HG03159 (cell line): ENCODE results near the gene STK32B.
"Not testable (repeated sequence)": the region's sequence is repeated elsewhere in the genome, so short reads cannot be mapped to it uniquely, and the experiment has no call there.

ENCODE experiments used
- ATAC-seq: cut with Tn5 transposase; IDR thresholded peaks from one replicate; pipeline ENCODE4 v1.9.1; 2021; ENCODE audit warnings: mild to moderate bottlenecking, moderate library complexity; ENCODE audit not compliant: unreplicated experiment

STK32B gene

DNA sequence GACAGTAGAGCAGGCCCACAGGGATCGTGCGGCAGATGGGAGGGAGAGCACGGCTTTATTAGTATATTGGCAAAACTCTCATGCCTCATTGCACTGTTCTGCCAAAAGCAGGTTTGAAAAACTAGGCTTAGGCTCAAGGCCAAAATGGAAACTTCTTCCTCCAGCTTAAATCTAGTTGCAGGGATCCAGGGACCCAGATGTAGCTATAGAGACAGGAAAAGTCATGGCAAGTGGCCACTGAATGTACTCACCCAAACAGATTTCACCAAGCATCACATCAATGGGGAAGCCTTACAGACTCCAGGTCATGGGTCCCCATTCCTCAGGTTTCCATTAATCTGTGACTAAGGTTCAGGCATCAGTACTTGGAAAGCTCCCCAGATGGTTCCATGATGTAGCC, 149.2 kb downstream of the STK32B start:
- ATAC-seq, result no peak

DNA sequence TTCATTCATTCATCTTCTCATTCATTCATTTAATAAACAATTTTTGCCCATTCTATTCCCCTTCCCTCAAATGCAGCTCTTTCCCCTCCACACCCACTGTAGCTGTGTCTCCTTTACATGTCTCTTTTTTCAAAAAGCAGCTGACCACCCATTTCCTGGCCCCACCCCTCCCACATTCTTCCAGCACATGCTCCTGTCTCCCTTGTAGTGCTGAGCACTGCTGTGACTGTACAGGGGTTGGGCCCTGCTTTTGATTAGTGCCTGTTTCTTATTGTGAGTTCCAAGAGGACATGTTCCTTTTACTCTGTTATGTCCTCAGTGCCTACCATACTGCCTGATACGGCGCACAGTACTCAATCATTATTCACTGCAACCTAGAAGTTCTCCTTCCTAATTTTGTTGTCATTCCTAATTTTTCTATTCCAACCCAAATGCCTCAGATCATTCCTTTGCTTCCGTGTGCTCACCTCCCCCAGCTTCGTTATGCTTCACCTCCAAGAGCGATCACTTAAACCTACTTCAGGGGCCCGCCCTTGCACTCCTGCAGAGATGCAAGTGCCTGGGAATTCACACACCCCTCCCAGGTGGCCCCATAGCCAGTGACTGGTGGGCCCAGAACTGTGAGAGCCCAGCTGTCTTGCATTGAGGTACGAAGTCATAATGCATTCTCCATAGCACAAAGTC, 152.2 kb downstream of the STK32B start:
- ATAC-seq, result no peak

DNA sequence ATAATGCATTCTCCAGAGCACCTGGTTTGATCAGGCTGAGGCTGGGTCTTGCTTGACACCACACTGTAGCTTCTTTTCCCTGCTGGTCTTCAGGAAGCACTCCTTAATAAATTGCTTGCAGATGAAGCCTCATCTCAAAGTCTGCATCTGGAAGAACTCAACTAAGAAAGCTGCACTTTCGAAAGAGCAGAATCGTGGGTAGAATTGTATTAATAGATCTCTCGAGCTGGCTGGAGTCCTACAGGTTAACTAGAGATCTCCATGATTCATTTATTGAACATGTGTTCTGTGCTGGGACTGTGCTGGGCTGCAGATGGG, 152.7 kb downstream of the STK32B start:
- no peak for ATAC-seq

DNA sequence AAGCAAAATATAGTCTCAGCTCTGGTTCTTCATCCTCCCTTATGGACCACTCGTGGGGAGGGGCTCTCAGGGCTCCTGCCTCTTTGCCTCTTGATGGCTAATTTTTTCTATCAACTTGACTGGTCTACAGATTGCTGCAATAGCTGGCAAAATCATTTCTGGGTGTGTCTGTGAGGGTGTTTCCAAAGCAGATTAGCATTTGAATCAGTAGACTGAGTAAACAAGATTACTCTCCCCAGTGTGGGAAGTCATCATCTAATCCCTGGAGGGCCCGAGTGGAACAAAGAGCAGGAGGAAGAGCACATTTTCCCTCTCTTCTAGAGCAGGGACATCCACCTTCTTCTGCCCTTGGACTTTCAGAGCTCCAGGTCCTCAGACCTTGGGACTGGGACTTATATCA, 153.5 kb downstream of the STK32B start:
- ATAC-seq, result no peak

DNA sequence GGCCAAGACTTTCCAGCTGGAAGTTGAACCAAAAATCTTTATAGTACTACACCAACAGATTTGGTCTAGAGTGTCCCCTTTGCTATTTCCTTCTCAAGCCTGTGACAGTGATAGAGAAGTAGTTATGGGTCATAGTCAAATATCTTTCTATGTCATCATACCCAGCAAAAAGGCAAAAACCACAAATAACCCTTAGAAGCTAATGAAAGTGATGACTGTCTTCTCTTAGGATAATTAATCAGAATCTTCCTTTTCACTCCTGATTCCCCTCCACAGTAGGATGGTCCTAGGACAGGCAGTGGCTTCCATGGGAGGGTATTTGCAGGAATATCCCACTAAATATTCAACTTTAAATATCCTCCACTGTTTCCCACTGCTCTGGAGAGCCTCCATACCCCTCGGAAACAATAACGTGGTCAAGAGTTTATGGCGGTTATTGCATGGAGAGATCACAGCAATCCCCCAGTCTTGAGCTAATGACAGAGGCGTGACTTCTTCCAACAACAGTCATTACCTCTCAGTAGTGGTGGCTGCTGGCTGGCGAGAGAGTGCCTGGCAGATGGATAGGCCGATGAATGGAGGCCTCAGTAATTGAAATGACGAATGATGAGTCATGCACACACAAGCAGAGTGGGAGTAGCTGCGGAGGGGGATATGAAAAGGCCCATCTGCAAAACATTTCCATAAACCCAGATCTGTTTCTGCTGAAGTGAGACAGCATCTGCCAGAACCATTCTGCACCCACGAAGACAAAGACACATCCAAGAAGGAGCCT, 154.9 kb downstream of the STK32B start:
- ATAC-seq, result no peak

DNA sequence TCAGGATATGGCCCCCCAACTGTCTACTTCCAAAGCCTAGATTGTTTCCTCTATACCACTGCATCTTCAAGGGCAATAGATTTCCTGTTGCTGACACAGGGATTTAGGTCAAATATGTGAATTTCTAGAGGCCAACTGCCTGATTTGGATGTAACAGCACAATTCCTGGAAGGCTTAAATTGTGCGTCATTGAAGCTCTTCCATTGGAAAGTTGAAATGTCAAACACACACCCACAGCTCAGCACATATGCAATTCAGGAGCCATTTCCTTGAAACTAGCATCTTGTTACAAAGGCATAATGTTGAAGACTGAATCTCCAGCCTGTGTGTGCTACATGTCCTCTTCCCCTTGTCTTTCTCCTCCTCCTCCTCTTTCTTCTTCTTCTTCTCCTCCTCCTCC, 158.6 kb downstream of the STK32B start:
- ATAC-seq, result no peak

DNA sequence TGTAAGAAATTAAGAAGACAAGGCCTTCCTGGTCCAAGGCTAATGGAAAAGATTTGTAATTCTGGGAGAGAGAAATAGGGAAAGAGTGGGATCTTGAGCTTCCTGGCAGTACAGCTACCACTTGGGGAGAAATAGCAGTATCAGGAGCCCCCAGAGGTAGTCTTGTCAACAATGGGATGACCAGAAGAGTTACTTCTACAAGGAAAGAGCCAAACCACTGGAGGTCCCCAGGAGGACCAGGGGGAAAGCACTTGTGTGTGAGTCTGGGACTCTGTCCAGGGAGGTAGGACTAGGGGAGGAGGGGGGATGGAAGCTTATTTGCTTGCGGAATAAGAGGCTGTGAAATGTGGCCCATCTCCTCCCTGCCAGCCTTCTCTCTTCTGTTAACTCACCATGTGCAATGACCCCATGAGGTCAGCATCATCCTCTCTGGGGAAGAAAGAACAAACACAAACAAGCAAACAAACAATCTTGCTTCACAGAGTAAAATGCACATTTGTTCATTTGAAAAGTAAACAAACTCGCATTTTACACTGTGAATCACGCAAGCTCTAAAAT, 160.1 kb downstream of the STK32B start:
- no peak for ATAC-seq

DNA sequence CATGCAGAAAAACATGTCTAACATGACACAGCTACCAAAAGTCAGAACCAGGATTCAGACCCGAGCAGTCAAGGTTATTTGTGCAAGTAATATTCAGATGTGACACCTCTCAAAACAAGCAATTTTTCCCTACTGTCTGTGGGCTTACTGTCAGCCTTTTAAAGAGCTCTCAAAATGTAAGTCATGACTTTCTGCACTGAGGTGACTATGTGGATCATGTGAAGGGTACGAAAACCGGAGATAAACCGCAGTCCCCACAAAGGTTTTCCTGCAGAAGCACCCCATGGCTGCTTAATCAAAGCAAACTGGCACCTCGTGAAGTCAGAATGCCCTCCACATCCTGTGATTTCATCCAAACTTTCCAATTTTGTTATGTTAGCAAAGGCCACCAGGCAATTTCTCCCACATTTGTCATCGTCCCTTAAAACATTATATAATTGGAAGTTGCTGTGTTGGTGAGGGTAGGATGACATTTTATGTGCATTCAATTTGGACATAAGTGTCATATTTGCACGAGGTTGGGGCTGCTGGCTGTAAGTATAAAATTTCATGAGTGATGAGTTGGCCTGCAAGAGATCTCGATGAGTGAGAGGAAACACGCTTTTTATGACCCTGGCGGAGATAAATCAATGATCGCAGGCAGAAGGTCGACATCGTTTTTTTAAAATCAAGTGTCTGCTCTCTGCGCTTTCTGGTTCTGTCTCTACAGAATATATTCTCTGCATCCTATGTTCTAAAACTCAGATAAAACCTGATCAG, 161.2 kb downstream of the STK32B start:
- no peak for ATAC-seq

DNA sequence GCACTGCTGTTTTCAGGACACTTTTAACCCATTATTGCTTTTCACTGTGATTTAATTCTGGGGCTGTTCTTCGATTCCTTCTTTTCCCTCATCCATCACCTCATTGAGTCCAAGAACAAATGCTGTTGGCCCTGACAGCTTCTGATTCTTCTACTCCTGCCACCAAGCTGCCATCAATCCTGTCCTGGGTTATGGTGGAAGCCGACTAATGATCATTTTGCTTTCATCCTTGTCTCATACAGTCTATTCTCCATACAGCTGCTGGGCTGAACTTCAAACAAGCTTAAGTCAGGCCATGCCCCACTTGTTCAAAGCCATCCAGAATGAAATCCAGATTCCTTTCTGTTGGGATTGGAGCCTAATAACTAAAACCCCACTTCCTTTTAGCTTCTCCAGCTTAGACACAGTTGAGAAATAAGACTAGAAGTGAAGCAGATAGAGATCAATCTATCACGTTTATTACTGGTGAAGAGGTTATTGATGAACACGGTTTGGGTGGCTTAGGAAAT, 161.9 kb downstream of the STK32B start:
- ATAC-seq, result no peak

DNA sequence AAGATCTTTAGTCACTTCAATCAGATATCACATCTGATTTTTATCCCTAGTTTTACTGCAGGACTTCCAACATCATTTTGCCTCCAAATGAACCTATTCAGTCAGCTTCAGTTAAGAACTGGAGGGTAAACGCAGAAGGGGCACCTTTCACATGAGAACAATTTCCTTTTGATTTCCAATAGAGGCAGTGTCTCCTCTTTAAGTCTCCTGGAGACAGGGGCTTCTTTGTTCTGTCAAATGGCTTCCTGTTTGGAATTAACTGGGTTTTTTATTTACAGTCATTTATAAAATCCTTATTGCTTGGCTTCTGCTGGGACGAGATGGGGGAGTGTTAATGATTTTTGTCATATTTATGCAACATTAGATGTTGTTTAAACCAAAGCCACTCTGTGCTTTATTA, 164.0 kb downstream of the STK32B start:
- ATAC-seq, result no peak

DNA sequence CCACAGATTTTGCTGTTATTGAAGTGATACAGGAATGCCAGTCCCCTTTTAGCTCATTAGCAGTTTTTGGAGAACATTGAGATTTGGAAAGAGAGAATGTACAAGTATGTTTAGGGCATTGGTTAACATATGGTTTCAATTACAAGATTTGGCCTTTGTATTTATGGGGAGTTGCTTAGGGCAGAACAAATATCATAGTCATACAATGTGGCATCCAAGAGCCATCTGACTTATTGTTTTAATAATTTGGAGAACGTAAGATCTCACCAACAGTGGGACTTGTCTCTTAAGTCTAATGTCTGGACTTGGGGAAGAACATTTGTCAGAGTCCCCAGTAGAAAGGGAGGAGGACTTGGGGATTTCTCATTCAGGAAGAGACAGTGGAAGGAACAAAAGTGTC, 166.1 kb downstream of the STK32B start:
- ATAC-seq, result no peak

DNA sequence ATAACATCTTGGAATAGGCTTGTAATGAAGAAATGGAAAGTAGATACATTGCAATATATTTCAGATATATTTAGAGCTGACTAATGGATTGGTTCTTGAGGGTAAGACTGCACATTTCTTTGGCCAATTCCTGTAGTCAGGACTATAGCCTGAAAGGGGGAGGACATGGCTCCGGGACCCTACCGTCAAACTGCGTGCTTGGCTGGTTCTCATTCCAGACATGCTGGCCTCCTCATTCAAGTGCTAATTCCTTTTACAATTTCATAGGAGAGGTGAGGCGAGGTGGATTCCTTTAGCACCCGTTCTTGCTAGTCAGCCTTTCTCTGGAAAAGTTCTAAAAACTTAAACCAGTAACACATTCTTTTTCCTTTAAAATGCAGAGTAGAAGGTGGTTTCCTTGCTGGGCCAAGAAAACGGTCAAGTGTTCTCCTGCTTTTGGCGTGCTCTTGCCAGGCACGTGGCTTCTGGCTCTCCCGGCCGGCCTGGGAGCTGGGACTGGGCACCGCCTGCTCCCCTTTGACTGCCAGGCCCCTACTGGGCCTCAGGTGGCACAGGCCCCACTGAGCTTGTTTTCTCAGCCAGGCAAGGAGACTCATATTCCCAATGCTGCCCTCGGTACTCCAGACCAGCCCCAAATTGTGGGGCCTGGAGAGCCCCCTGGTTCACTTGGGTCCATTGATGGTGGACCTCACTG, 167.2 kb downstream of the STK32B start:
- ATAC-seq, result no peak

DNA sequence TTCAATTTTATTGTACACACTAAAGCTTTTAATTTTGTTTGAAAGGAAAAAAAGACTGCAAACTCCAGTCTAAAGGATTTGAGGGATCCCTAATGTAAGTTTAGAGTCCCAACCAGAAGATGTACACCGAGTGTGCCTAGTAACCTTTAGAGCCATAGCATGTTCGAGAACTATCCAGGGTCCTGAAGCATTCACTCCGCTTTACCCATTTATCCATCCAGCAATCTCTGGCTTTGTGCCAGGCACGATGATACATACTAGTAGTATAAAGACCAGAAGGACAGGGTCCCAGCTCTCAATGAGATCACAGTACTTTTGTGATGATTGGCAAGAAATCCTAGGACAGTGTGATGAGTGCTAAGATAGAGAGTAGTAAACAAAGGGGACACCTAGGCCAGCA, 168.7 kb downstream of the STK32B start:
- no peak for ATAC-seq

DNA sequence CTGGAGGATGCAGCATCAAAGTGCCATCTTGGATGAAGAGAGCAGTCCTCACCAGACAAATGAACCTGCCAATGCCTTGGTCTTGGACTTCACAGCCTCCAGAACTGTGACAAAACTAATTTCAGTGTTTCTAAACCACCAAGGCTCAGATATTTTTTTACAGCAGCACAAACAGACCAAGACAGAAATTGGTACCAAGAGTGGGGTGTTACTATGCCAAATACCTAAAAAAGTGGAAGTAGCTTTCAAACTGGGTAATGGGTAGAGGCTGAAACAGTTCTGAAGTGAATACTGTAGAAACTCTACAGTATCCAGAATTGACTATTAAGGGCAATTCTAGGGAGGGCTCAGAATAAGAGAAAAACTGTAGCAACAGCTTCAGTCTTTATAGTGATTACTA, 170.8 kb downstream of the STK32B start:
- no peak for ATAC-seq

DNA sequence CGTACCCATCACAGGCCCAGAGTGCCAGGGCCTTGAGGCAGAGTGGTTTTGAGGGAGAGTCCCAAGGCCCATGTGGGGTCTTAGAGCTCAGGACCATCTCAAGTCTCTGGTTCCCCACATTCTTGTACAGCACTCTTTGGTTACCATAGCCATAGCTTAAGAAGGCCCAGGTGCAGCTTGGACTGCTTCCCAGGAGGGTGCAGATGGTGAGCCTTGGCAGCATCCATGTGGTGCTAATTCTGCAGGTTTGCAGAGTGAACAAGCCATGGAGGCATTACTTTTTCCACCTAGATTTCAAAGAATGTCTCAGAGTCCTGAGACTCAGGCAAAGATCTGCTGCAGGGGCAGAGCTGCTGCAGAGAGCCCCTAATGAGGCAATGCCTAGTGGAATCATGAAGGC, 171.7 kb downstream of the STK32B start:
- ATAC-seq, result no peak

DNA sequence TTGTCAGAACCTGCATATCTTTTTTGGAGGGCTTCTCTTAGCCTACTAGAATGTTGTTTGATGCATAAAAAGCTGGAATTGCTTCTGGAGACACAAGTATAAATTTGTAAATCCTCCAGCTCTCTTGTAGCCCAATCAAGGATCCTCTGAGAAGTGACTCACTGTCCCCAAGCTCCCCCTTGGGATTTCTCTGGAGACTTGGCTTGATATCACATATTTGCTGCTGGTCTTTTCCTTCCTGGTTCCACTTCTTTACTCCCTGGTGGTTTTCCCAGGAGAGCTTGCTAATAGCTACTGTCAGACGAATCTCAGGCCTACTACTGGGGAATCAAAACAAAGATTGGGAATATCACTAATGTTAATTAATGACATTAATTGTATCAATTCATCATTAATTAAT, 173.1 kb downstream of the STK32B start:
- no peak for ATAC-seq

DNA sequence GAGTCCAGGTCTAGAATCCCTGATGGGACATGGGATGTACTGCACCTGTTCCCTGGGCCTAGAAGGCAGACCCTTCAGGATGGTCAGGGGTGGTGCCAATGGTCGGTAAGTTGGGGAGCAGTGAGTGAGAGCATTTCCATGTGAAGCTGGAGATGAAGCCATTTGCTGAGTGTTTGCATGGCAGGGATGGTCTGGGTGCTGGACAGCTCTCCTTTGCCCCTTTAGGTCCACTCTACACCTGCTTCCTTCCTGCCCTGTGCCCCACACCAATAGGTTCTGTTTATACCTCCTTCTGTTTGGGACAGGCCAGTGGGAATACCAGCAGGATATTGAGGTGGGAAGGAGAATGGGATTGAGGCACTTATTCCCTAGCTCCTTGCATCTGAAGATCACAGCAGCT, 181.3 kb downstream of the STK32B start:
- ATAC-seq, result no peak

DNA sequence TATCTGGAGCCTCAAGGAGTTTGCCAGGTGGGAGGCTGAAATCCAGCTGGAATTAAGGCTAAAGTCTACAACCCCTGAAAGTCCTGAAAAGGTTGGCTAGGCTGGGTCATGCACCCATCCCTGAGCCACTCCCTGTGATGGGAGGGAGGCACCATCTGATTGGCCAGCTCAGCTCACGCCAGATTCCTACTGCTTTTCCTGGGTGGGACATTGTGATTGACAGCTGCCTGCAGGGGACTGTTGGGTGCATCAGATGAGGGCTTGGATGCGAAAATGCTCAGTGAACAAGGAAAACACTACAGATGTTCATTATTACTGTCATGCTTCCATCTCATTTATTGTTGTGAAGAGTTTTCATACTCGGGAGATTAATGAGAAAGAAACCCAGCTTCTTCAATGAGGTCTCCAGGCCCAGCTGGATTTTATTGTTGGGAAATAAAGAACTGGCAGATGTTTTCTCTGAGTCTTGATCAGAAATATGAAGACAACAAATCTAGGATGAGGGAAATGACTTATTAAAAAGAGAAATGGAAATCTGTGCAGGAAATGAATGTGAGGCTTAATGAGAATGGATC, 185.9 kb downstream of the STK32B start:
- no peak for ATAC-seq

DNA sequence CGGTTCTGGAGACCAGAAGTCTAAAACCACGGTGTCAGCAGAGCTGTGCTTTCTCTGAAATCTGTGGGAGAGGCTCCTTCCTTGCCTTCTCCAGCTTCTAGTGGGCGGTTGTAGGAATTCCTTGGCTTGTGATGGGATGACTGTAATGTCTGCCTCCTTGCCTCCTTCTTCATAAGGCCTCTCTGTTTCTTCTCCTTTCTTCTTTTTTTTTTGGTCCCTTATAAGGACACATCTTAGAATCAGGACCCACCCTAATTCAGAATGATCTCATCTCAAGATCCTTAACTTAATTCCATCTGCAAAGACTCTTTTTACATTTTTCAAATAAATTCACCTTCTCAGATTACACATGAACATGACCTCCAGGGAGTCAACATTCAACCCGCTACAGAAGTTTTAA, 186.9 kb downstream of the STK32B start:
- ATAC-seq, result no peak

DNA sequence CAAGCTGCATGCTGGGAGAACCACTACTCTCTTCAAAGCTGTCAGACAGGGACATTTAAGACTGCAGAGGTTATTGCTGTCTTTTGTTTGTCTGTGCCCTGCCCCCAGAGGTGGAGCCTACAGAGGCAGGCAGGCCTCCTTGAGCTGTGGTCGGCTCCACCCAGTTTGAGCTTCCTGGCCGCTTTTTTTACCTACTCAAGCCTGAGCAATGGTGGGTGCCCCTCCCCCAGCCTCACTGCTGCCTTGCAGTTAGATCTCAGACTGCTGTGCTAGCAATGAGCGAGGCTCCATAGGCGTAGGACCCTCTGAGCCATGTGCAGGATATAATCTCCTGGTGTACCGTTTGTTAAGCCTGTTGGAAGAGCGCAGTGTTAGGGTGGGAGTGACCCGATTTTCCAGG, 195.8 kb downstream of the STK32B start:
- ATAC-seq, result not testable (repeated sequence)

DNA sequence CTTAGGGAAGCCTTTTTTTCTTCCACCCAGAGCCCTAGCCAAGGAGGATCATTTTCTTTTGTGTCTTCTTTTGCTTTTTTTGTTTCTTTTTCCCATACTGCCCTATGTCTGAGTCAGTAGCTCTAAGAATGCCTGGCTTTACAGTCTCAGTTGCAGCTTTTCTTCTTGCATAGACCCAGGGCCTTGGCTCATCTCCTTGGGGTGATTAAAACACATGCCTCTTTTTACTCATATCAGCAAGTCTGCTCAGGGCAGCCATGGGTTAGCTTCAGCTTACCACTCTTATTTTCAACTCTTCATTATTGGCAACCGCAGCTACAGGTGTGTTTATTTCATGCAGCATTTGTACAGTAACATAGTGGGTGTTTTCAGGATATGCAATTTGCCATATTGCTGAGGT, 196.5 kb downstream of the STK32B start:
- no peak for ATAC-seq
